Testis (tissue), 2 donors: ENCODE data around the gene IGFLR1.

ENCODE experiments used
- POLR2A ChIP-seq: fragments of 450-650 bp; IDR thresholded peaks from one replicate; pipeline ENCODE4 v1.6.1; 2017; ENCODE audit warnings: antibody characterized with exemption, mild to moderate bottlenecking, moderate library complexity
- TF ChIP-seq, protein P1 (sequence below), 3 experiments: fragments of 450-650 bp in 2 of 3; fragments of 200-600 bp in 1 of 3; sonication (generic) in 1 of 3; IDR thresholded peaks; one replicate each; pipeline ENCODE4 v1.5.1; 2016 to 2019; ENCODE audit warnings: antibody characterized with exemption in 3 of 3, mild to moderate bottlenecking in 2 of 3, moderate library complexity in 1 of 3

DNA sequence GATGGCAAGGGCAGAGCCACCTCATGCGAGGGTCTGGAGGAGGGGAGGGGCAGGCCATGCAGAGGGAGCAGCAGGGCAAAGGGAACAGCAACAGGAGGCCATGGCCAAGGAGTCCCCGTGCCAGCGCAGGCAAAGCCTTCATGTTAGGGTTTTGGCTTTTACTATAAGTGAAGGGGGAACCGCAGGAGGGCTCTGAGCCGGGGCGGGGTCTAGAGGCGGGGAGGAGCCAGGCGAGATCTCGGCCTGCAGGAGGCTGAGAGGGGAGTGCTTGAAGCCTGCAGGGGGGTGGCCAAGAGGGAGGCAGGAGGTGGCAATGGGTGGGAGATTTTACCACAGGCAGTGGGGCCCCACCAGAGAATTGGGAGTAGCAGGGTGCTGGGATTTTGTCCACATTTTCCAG is 39.4 kb upstream of the IGFLR1 start:
- TF ChIP-seq, protein P1, sequence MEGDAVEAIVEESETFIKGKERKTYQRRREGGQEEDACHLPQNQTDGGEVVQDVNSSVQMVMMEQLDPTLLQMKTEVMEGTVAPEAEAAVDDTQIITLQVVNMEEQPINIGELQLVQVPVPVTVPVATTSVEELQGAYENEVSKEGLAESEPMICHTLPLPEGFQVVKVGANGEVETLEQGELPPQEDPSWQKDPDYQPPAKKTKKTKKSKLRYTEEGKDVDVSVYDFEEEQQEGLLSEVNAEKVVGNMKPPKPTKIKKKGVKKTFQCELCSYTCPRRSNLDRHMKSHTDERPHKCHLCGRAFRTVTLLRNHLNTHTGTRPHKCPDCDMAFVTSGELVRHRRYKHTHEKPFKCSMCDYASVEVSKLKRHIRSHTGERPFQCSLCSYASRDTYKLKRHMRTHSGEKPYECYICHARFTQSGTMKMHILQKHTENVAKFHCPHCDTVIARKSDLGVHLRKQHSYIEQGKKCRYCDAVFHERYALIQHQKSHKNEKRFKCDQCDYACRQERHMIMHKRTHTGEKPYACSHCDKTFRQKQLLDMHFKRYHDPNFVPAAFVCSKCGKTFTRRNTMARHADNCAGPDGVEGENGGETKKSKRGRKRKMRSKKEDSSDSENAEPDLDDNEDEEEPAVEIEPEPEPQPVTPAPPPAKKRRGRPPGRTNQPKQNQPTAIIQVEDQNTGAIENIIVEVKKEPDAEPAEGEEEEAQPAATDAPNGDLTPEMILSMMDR (IDR thresholded peaks at IDR 0.05): no peak
- no peak for TF ChIP-seq POLR2A
